ENCODE data around the gene PPP6R2.

The PPP6R2 gene

DNA sequence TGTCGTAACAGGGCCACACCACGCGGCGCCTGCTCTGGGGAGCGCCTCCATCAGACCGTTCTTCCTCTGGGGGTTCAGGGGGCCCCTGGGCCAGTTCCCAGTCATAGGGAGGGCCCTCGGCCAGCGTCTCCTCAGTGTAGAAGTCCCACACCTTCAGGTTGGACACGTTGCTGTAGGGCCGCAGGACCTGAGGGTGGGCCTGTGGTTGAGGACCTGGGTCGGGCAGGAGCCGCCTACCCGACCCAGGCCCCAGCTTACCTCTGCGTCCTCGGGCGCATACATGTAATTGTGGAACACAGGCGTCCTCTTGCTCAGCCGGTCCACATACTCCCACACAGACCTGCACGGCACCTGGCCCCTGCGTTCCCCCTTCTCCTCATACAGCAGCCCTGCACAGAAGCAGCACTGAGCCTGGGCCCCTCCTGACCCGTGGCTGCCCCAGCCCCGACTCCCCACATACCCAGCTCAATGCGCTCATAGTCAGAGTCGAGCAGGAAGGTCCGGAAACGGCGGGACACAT lies 111.5 kb downstream of the PPP6R2 start:
- no peak for TF ChIP-seq CTCF (IDR thresholded peaks at IDR 0.05; ENCODE audit: control insufficient read depth, extremely low read depth, insufficient read depth)
- DNase-seq (ENCODE audit: low read depth): no peak
- no peak overlapping the region for H3K4me3 ChIP-seq (ENCODE audit: low read depth, low read length)

DNA sequence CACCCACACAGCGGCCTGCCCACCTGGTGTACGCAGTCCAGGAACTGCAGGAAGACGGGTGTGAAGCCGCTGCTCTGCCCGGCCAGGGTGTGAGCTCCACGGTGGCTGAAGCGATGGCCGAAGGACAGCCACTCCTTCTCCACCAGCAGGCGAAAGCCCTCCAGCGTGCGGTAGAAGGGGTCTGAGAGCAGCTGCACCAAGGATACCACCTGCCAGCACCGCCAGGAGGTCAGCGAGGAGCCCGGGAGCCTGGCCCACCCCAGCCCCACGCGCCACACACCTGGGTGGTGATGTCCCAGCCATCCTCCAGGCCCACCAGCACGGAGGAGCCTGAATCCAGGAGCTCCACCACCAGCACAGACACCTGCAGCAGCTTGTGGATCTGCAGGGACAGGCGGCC lies 112.1 kb downstream of the PPP6R2 start:
- no peak overlapping the region for H3K4me3 ChIP-seq (ENCODE audit: low read depth, low read length)
- no peak for TF ChIP-seq CTCF (IDR thresholded peaks at IDR 0.05; ENCODE audit: control insufficient read depth, extremely low read depth, insufficient read depth)
- DNase-seq (ENCODE audit: low read depth): no peak

GRCh38 chr22:50456026-50456425 lies 112.9 kb downstream of the PPP6R2 start:
- no peak for DNase-seq (ENCODE audit: low read depth)
- no peak overlapping the region for H3K4me3 ChIP-seq (ENCODE audit: low read depth, low read length)
- no peak for TF ChIP-seq CTCF (IDR thresholded peaks at IDR 0.05; ENCODE audit: control insufficient read depth, extremely low read depth, insufficient read depth)

- no peak overlapping the region for H3K4me3 ChIP-seq (ENCODE audit: low read depth, low read length)
- TF ChIP-seq CTCF (IDR thresholded peaks at IDR 0.05; ENCODE audit: control insufficient read depth, extremely low read depth, insufficient read depth): no peak
- no peak for DNase-seq (ENCODE audit: low read depth)
Observed at GRCh38 chr22:50456466-50457234, 113.5 kb downstream of the PPP6R2 start.

GRCh38 chr22:50459016-50459415 lies 115.9 kb downstream of the PPP6R2 start:
- no peak for TF ChIP-seq CTCF (IDR thresholded peaks at IDR 0.05; ENCODE audit: control insufficient read depth, extremely low read depth, insufficient read depth)
- no peak for DNase-seq (ENCODE audit: low read depth)
- H3K4me3 ChIP-seq (ENCODE audit: low read depth, low read length): no peak overlapping the region

DNA sequence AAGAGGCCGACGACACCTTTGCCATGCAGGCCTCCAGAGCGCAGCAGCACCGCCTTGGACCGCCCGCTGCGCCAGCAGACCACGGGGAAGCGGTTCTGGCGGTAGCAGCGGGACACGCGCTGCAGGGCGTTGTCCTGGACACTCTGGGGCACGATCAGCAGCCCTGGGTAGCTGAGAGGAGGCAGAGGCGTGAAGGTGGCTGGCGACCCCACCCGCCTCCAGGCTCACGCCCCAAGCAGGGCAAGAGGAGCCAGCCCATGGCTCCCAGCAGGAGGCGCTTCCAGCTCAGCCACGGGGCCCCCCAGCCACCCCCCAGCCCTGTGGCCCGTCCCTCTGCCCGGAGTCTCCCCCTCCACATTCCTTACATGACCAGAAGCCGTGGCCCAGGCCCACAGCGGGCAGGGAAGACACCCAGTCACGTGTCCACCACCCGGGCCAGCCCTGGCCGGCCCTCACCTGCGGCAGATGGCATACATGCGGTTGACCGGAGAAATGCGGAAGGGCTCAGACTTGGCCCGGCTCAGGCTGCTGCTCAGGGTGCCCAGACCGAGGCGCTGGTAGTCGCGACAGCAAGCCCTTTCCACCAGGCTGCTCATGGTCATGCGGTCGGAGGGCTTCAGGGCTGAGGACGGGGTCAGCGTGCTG lies 116.5 kb downstream of the PPP6R2 start:
- no peak for DNase-seq (ENCODE audit: low read depth)
- TF ChIP-seq CTCF (IDR thresholded peaks at IDR 0.05; ENCODE audit: control insufficient read depth, extremely low read depth, insufficient read depth): no peak

More for the DNA sequence above, 116.5 kb downstream of the PPP6R2 start:
- H3K4me3 ChIP-seq (ENCODE audit: low read depth, low read length): no peak overlapping the region

Measured in LNCaP clone FGC (cell line).